GM18861 (cell line): Measurements from ENCODE around the gene LDHD.
"Not testable (repeated sequence)": the region's sequence is repeated elsewhere in the genome, so short reads cannot be mapped to it uniquely, and the experiment has no call there.

Source experiments
- ATAC-seq: cut with Tn5 transposase; IDR thresholded peaks from one replicate; pipeline ENCODE4 v1.9.1; 2021; ENCODE audit not compliant: unreplicated experiment

LDHD gene

DNA sequence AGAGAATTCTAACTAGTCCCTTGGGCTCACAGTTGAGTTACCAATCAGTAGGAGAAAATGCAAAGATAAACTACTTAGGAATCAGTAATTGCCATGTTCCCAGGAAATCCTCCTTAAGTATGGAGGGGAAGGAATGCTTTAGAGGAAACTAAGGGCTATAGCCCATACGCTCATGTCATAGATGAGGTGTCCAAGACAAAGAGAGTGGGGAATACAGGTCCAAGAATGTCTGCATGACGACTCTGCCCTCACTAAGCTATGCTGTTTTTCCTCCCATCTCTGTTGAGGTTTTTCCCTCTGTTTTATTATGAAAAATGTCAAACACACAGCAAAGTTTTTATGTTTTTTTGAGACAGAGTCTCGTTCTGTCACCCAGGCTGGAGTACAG is 16.0 kb downstream of the LDHD start:
- ATAC-seq: no peak

GRCh38 chr16:75099738-75100602 is 16.6 kb downstream of the LDHD start:
- ATAC-seq: peak; percentile 68

GRCh38 chr16:75099075-75099667 is 17.4 kb downstream of the LDHD start:
- no peak for ATAC-seq

DNA sequence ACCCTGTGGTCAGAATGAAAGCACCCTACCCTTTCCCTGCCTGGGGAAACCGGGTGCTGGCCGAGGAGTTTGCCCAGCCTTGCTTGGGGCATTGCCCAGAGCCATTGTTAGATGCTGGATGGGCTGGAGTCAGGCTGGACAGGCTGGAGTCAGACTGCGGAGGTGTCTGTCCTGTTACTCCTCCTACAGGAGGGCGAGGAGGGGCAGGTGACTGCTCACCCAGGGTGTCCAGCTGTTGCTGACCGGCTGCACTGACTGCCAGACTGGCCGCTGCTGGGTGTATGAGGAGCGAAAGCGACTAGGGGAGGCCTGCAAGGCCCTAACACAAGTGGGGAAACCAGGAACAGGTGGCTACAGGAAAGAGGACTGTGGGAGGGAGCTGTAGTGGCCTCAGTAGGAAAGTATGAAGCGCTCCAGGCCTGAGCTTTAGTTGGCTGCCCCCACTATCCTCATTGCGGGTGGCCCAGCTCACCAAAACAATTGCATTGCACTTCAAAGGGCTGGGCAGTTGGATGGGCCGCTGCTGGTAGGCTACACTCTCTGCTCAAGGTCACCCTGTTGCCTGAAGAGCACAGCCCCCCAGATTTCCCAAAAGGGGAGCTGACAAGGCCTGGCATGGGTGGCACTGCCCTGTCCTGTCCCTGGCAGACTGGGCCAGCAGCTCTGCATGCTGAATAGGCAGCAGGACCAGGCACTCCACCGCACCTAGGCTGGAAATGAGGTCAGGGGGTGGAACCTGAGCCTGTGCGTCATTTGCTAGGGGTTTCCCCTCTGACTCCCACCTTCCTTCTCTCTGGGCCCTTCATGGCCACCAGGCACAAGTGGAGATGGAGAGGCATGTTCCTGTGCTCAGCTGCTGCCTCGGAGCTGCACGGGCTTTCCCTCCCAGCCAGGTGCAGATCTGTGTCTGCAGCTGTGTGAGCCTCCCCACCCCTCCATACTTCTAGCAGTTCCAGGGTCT is 18.4 kb downstream of the LDHD start:
- ATAC-seq: peak; percentile 49

DNA sequence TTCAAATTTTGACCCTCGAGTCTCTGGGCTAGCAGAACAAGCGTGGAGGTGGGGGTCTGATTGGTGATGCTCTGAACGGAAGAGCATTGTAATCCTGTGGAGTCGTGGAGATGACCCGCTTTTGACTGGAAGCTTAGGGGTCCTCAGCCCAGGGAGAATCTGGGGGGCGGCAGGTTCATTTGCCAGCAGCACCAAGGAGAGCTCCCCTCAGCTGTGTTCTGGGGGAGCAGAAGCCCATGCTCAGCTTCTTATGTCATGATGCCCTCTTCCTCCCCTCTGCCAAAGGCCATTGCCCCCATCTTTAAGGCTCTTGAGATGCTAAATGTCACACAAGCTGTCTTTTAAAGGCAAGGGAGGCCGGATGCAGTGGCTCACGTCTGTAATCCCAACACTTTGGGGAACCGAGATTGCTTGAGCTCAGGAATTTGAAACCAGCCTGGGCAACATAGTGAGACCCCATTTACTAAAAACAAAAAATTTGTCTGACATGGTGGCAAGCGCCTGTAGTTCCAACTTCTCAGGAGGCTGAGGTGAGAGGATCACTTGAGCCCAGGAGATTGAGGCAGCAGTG is 19.3 kb downstream of the LDHD start:
- ATAC-seq: no peak

DNA sequence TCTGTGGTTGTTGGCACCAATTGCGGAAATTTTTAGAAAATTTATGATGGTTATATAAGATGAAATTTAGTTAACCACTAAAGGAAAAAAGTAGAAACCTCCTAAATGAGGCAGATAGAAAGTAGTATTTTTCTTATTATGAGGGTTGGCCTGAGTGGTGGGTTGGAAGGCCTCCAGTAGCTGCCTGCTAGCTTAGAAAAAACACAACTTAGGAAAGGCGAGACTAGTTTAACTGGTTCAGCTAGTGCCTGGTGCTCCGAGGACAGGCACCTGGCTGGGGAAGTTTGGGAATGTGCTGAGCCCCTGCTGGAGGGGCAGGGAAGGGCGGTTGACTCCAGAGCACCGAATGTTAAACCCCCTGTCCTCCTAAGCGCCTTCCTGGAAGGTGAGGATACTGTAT is 19.9 kb downstream of the LDHD start:
- no peak for ATAC-seq

GRCh38 chr16:75095204-75095621 is 21.4 kb downstream of the LDHD start:
- ATAC-seq: no peak

- ATAC-seq: no peak
Observed at GRCh38 chr16:75093598-75094540, 22.7 kb downstream of the LDHD start.

DNA sequence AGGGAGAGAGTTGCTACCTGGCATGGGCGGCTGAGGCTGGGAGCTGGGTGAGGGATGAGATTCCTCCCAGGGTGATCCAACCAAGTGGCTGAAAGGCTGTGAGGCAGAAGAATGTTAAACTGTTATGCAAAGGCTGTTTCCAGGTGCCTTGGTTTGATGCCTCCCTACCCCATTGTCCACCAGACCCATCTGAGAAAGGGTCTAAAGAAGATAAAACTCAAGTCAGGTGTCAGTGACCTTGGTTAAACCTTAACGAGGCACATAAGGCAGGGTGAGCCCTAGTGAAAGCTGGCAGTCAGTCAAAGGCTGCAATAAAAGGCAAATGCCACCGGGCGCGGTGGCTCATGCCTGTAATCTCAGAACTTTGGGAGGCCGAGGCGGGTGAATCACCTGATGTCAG is 23.8 kb downstream of the LDHD start:
- no peak for ATAC-seq

GRCh38 chr16:75091619-75092018 is 25.0 kb downstream of the LDHD start:
- ATAC-seq: not testable (repeated sequence)

GRCh38 chr16:75090899-75091298 is 25.7 kb downstream of the LDHD start:
- not testable (repeated sequence) for ATAC-seq

- no peak for ATAC-seq
Observed at GRCh38 chr16:75089486-75090202, 26.9 kb downstream of the LDHD start.

GRCh38 chr16:75088934-75089333 is 27.6 kb downstream of the LDHD start:
- no peak for ATAC-seq

GRCh38 chr16:75088216-75088615 is 28.4 kb downstream of the LDHD start:
- ATAC-seq: no peak

GRCh38 chr16:75087375-75087979 is 29.1 kb downstream of the LDHD start:
- ATAC-seq: no peak

DNA sequence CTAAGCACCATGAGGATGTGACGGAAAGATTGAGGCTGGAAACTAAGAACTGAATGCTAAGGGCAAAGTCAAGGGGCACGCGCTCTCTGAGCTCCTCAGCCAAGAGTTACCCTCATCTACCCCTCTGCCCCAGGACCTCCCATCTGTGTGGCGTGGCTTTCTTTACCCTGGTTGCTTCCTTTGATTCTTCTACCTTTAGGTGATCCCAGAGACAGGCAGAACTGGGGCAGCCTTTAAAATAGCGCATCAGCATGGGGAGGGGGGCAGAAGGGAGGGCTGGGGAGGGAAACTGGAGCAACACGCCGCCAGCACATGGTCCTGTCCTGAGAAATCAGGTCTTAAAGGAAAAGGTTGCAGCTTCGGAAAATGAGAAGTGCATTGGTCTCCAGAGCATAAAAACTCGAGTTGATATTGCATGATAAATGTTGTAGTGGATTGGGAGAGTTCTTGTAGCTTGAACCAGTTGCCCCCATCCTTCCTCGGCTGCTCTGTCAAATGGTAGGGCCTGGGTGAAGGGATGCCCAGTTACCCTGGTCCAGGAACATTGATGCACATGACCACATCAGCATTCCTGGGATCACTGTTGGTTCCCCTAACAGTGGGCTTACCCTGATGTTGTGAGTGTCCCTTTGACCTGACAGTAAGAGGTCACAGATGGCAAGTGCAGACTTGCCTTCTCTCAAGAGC is 29.7 kb downstream of the LDHD start:
- ATAC-seq: no peak

DNA sequence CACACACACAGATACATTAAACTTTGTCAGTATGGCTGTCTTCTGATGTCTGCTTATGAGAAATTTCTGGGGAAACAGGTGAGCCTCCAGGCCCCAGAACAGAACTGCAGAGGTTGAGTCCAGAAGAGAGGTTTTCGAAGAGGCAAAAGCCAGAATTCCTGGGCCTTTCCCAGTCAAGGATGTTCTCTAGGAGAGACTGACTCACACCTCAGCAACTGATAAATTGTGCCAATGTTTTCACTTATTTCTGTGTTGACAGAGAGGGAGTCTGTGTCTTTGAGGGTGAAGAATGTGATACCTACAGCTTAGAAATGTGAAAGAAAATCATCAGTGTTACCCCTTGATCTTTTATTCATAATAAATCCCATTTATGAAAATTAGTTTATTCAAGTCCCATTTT is 30.3 kb downstream of the LDHD start:
- ATAC-seq: no peak

- no peak for ATAC-seq
Observed at GRCh38 chr16:75085556-75085955, 31.0 kb downstream of the LDHD start.
